HepG2 (cell line): ENCODE data around the gene NFATC3. TPM values are rescaled to one million over a fixed set of nuclear protein-coding genes. Genes with fewer than 3 reads are reported as not detected.
A peak's percentile ranks its signal among the peaks of the same experiment; 100 is the strongest.

Source experiments
- CC2D1A ChIP-seq: sonication (generic); formaldehyde crosslinking; IDR thresholded peaks from 2 replicates; pipeline ENCODE4 v1.8.1; 2023; ENCODE audit warnings: mild to moderate bottlenecking, missing genetic modification reagents
- HOXA3 ChIP-seq: sonication (generic); formaldehyde crosslinking; IDR thresholded peaks from 2 replicates; pipeline ENCODE4 v1.5.0; 2020; ENCODE audit warnings: missing genetic modification reagents
- KLF16 ChIP-seq, 2 experiments: sonication (generic) in 1 of 2; formaldehyde crosslinking in 1 of 2; IDR thresholded peaks; 2 replicates each; pipeline versions ENCODE4 v1.6.1 to v1.8.0; 2016 to 2023; ENCODE audit warnings: missing genetic modification reagents in 2 of 2, missing compliant biosample characterization in 1 of 2
- MAZ ChIP-seq, 2 experiments: sonication (generic) in 1 of 2; formaldehyde crosslinking in 1 of 2; IDR thresholded peaks; 2 replicates each; pipeline versions ENCODE4 v1.5.0 to v1.6.1; 2012 to 2020; ENCODE audit warnings: low read depth in 2 of 2, mild to moderate bottlenecking in 2 of 2, borderline replicate concordance in 1 of 2, improper control_type of control experiment in 1 of 2, low read length in 1 of 2, missing genetic modification reagents in 1 of 2, moderate library complexity in 1 of 2
- MED1 ChIP-seq: sonication (generic); formaldehyde crosslinking; IDR thresholded peaks from 2 replicates; pipeline ENCODE4 v1.4.0; 2020; ENCODE audit warnings: missing genetic modification reagents
- NCOR1 ChIP-seq: fragments of 200-600 bp; sonication (generic); IDR thresholded peaks from 2 replicates; pipeline ENCODE4 v1.7.0; 2017; ENCODE audit warnings: antibody characterized with exemption, low read length, borderline replicate concordance
- REPIN1 ChIP-seq: sonication (generic); formaldehyde crosslinking; IDR thresholded peaks from 2 replicates; pipeline ENCODE4 v1.8.0; 2022; ENCODE audit warnings: missing genetic modification reagents, low read depth, mild to moderate bottlenecking, borderline replicate concordance
- RXRB ChIP-seq: IDR thresholded peaks from 2 replicates; pipeline ENCODE4 v1.6.1; 2016; ENCODE audit warnings: borderline replicate concordance, missing genetic modification reagents, missing compliant biosample characterization
- SALL1 ChIP-seq: sonication (generic); formaldehyde crosslinking; IDR thresholded peaks from 2 replicates; pipeline ENCODE4 v1.8.0; 2022; ENCODE audit warnings: mild to moderate bottlenecking, missing genetic modification reagents
- SRY ChIP-seq: sonication (generic); formaldehyde crosslinking; IDR thresholded peaks from 2 replicates; pipeline ENCODE4 v1.8.0; 2022; ENCODE audit warnings: mild to moderate bottlenecking, missing genetic modification reagents
- ZBTB20 ChIP-seq: sonication (generic); formaldehyde crosslinking; IDR thresholded peaks from 2 replicates; pipeline ENCODE4 v1.8.1; 2023; ENCODE audit warnings: missing genetic modification reagents, low read depth, mild to moderate bottlenecking, borderline replicate concordance
- ZNF335 ChIP-seq: sonication (generic); formaldehyde crosslinking; IDR thresholded peaks from 2 replicates; pipeline ENCODE4 v1.4.0; 2020; ENCODE audit warnings: missing genetic modification reagents
- ZNF367 ChIP-seq: sonication (generic); formaldehyde crosslinking; IDR thresholded peaks from 2 replicates; pipeline ENCODE4 v1.4.0; 2020; ENCODE audit warnings: missing genetic modification reagents, borderline replicate concordance
- ZNF687 ChIP-seq: sonication (generic); formaldehyde crosslinking; IDR thresholded peaks from 2 replicates; pipeline ENCODE4 v1.5.1; 2020; ENCODE audit warnings: mild to moderate bottlenecking, missing genetic modification reagents, moderate library complexity
- ZNF724P ChIP-seq: sonication (generic); formaldehyde crosslinking; IDR thresholded peaks from 2 replicates; pipeline ENCODE4 v1.8.0; 2022; ENCODE audit warnings: missing genetic modification reagents, borderline replicate concordance
- ZNF766 ChIP-seq: sonication (generic); formaldehyde crosslinking; IDR thresholded peaks from 2 replicates; pipeline ENCODE4 v1.5.0; 2020; ENCODE audit warnings: missing genetic modification reagents, borderline replicate concordance
- polyA plus RNA-seq, 8 experiments: library from polyadenylated mRNA; depleted of rRNA in 3 of 8; stranded (reverse) in 7 of 8; unstranded in 1 of 8; fragments of >200 nt; fragmentation: Illumina TruSeq in 4 of 8; extraction: Trizol in 4 of 8; gene quantifications; 2 replicates each; pipeline versions ENCODE4 v1.2.1 to v1.2.3, GENCODE V29; 2011 to 2016; ENCODE audit warnings: low read depth in 4 of 8, missing spikeins in 1 of 8, mixed read lengths in 1 of 8; ENCODE audit not compliant: insufficient read depth in 1 of 8
- total RNA-seq, 5 experiments: library from RNA; depleted of rRNA; stranded (reverse); fragments of >200 nt; fragmentation: Illumina TruSeq; extraction: Trizol; gene quantifications; 2 replicates each; pipeline ENCODE4 v1.2.3, GENCODE V29; 2016; ENCODE audit warnings: low read depth in 1 of 5

Gene NFATC3
- total and polyA plus RNA-seq, 2 of the 13 experiments (the other 11 are each of a cell fraction or from before 2014, with no cell fraction given) = 52.6 to 62.7 TPM

- TF ChIP-seq CC2D1A (CRISPR knock-in tag) = no peak
- TF ChIP-seq ZBTB20 (CRISPR knock-in tag) = no peak
- TF ChIP-seq ZNF687 (CRISPR knock-in tag) = peak; percentile 74
- TF ChIP-seq ZNF724P (CRISPR knock-in tag) = no peak
- 0 out of 2 replicates have a peak, but pooled peaks have one; percentile 40 for TF ChIP-seq SRY (CRISPR knock-in tag)
- peak; percentile 56 for TF ChIP-seq MED1 (CRISPR knock-in tag)
- no peak for TF ChIP-seq KLF16 (CRISPR knock-in tag; IDR thresholded peaks at IDR 0.05)
- peak; percentile 54; the same call in 1 of the 2 replicates for TF ChIP-seq RXRB (CRISPR knock-in tag)
- no peak for TF ChIP-seq ZNF367
- TF ChIP-seq NCOR1 = no peak
- no peak for TF ChIP-seq ZNF766
- TF ChIP-seq REPIN1 = no peak
- TF ChIP-seq HOXA3 (CRISPR knock-in tag) = 0 out of 2 replicates have a peak, but pooled peaks have one; percentile 26
- TF ChIP-seq SALL1 (CRISPR knock-in tag) = 0 out of 2 replicates have a peak, but pooled peaks have one; percentile 40
- TF ChIP-seq ZNF335 (CRISPR knock-in tag) = no peak
- TF ChIP-seq MAZ (IDR thresholded peaks at IDR 0.05; ENCODE audit: borderline replicate concordance, low read depth, low read length) = no peak
- no peak for TF ChIP-seq MAZ (CRISPR knock-in tag; IDR thresholded peaks at IDR 0.05; ENCODE audit: low read depth)
- TF ChIP-seq, all 625 proteins: peak for 14
These were observed 8.6 kb upstream of the NFATC3 start (continued) for GRCh38 chr16:68076560-68076959.
